GM12891 (cell line): ENCODE results near the gene SCNN1A.

Source experiments
- POLR2A ChIP-seq: IDR thresholded peaks from 2 replicates; pipeline ENCODE4 v1.6.1; 2011; ENCODE audit warnings: low read depth, low read length, control low read depth
- POLR2AphosphoS5 ChIP-seq: IDR thresholded peaks from 2 replicates; pipeline ENCODE4 v1.6.1; 2011; ENCODE audit warnings: low read depth, low read length, control low read depth

DNA sequence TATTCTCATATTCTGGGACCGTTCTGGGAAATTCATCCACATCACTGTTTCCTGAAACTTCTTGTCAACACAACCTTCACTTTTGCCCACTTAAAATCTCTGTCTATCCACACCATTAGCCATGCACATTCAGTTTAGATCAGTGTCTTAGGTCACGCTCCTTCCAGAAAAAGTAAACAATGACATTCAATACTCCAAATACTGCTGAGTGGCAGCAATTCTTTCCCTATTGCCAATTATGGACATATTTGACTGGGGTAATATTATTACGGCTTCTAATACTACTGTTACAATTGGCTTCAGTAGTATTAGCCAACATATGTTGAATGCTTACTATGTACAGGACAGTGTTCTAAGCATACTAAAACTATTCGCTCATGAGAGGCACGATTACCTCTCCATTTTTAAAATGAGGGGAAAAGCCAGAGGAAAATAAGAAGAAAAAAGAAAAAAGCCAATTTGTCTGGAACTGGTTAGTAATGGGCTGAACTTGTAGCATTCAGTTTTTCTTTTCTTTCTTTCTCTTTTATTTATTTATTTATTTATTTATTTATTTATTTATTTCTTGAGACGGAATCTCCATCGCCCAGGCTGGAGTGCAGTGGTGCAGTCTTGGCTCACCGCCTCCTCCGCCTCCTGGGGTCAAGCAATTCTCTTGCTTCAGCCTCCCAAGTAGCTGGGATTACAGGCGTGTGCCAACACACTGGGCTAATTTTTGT lies 32.0 kb upstream of the SCNN1A start:
- TF ChIP-seq POLR2A (no peak), POLR2AphosphoS5 (no peak)
